CD14-positive monocyte (primary cell): ENCODE results near the gene RAPGEF2. TPM values are rescaled to one million over a fixed set of nuclear protein-coding genes. Genes with fewer than 3 reads are reported as not detected.

Source experiments
- DNase-seq, 3 donors: peaks; one replicate each; pipeline ENCODE4 v3.0.0-alpha.2; 2011 to 2022
- H2AFZ ChIP-seq: 2 replicates; pipeline ENCODE4 v1.6.0; 2012; ENCODE audit warnings: mild to moderate bottlenecking, low read depth, low read length, inconsistent platforms; ENCODE audit not compliant: insufficient read depth, poor library complexity, severe bottlenecking
- H3K27ac ChIP-seq, 2 donors: 1 replicate in 1 of 2; 2 replicates in 1 of 2; pipeline ENCODE4 v1.5.1; 2012 to 2013; ENCODE audit warnings: low read length in 2 of 2, control low read depth in 1 of 2, inconsistent platforms in 1 of 2, low read depth in 1 of 2, mild to moderate bottlenecking in 1 of 2
- H3K27me3 ChIP-seq, 2 donors: one replicate each; pipeline versions ENCODE4 v1.6.0 to v1.6.1; 2011 to 2013; ENCODE audit warnings: low read length in 2 of 2; ENCODE audit not compliant: control insufficient read depth in 2 of 2, insufficient read depth in 2 of 2
- H3K36me3 ChIP-seq, 2 donors: replicated peaks in 1 of 2; 1 replicate in 1 of 2; 2 replicates in 1 of 2; pipeline versions ENCODE4 v1.5.1 to v1.6.1; 2012 to 2013; ENCODE audit warnings: low read length in 2 of 2, control low read depth in 1 of 2, inconsistent platforms in 1 of 2, mild to moderate bottlenecking in 1 of 2; ENCODE audit not compliant: insufficient read depth in 2 of 2, control insufficient read depth in 1 of 2
- H3K4me1 ChIP-seq, 2 donors: 1 replicate in 1 of 2; 2 replicates in 1 of 2; pipeline versions ENCODE4 v1.5.1 to v1.6.1; 2012 to 2013; ENCODE audit warnings: low read length in 2 of 2, control low read depth in 1 of 2, inconsistent platforms in 1 of 2, mild to moderate bottlenecking in 1 of 2, moderate library complexity in 1 of 2; ENCODE audit not compliant: insufficient read depth in 2 of 2, control insufficient read depth in 1 of 2
- H3K4me2 ChIP-seq: replicated peaks from 2 replicates; pipeline ENCODE3; 2012; ENCODE audit warnings: low read length, moderate library complexity, mild to moderate bottlenecking; ENCODE audit not compliant: poor library complexity, severe bottlenecking; ENCODE audit errors: extremely low read depth
- H3K4me3 ChIP-seq, 3 experiments: fragments of 200-600 bp in 1 of 3; sonication (generic) in 1 of 3; replicated peaks in 1 of 3; 1 replicate in 2 of 3; 2 replicates in 1 of 3; pipeline ENCODE4 v1.5.1; 2011 to 2013; ENCODE audit warnings: low read length in 3 of 3, mild to moderate bottlenecking in 3 of 3, control low read depth in 2 of 3, low read depth in 2 of 3, inconsistent platforms in 1 of 3, moderate library complexity in 1 of 3
- H3K79me2 ChIP-seq: 2 replicates; pipeline ENCODE4 v1.6.0; 2012; ENCODE audit warnings: mild to moderate bottlenecking, control low read depth, inconsistent platforms, low read length, moderate library complexity; ENCODE audit not compliant: insufficient read depth
- H3K9ac ChIP-seq: 2 replicates; pipeline ENCODE4 v1.6.0; 2017; ENCODE audit warnings: low read length, mild to moderate bottlenecking; ENCODE audit not compliant: insufficient read depth, poor library complexity, severe bottlenecking
- H3K9me3 ChIP-seq, 2 donors: replicated peaks in 1 of 2; 1 replicate in 1 of 2; 2 replicates in 1 of 2; pipeline versions ENCODE4 v1.5.1 to v1.6.1; 2012 to 2013; ENCODE audit warnings: low read length in 2 of 2, control low read depth in 1 of 2; ENCODE audit not compliant: control insufficient read depth in 1 of 2, insufficient read depth in 1 of 2
- H4K20me1 ChIP-seq: 2 replicates; pipeline ENCODE4 v1.6.0; 2012; ENCODE audit warnings: mild to moderate bottlenecking, low read length, control low read depth, moderate library complexity; ENCODE audit not compliant: insufficient read depth
- H3K27ac Mint-ChIP-seq, 7 donors: one replicate each; pipeline ENCODE4 v1.8.0; 2020; ENCODE audit warnings: mild to moderate bottlenecking in 7 of 7, mixed read lengths in 7 of 7, moderate library complexity in 6 of 7, inconsistent platforms in 2 of 7
- H3K27me3 Mint-ChIP-seq, 3 donors: one replicate each; pipeline ENCODE4 v1.8.0; 2021 to 2022; ENCODE audit warnings: low read depth in 3 of 3, mild to moderate bottlenecking in 3 of 3, mixed read lengths in 3 of 3, moderate library complexity in 3 of 3, inconsistent platforms in 1 of 3
- H3K36me3 Mint-ChIP-seq, 2 donors: one replicate each; pipeline ENCODE4 v1.8.0; 2020; ENCODE audit warnings: mixed read lengths in 2 of 2, inconsistent platforms in 1 of 2, mild to moderate bottlenecking in 1 of 2
- H3K4me1 Mint-ChIP-seq: one replicate; pipeline ENCODE4 v1.8.0; 2020; ENCODE audit warnings: mild to moderate bottlenecking, mixed read lengths
- H3K4me3 Mint-ChIP-seq, 2 donors: one replicate each; pipeline ENCODE4 v1.8.0; 2020; ENCODE audit warnings: mild to moderate bottlenecking in 2 of 2, mixed read lengths in 2 of 2, moderate library complexity in 1 of 2
- H3K9me3 Mint-ChIP-seq, 7 donors: one replicate each; pipeline ENCODE4 v1.8.0; 2020 to 2022; ENCODE audit warnings: mixed read lengths in 7 of 7, mild to moderate bottlenecking in 6 of 7, moderate library complexity in 6 of 7, inconsistent platforms in 2 of 7
- CTCF ChIP-seq: fragments of 200-600 bp; IDR thresholded peaks from one replicate; pipeline ENCODE4 v1.8.0; 2022; ENCODE audit warnings: antibody characterized with exemption, mild to moderate bottlenecking
- WGBS: methylation state at CpG from one replicate; pipeline ENCODE4 v1.1.5; 2013; ENCODE audit warnings: missing lambda C conversion rate; ENCODE audit not compliant: insufficient coverage; 5-methylcytosine and 5-hydroxymethylcytosine counted together
- intact Hi-C, 2 donors: fragments of 100-400 bp; cut with micrococcal nuclease; formaldehyde crosslinking; loops; one replicate each; pipeline versions ENCODE4 v1.15.0 to v1.15.1; 2023
- polyA plus RNA-seq, 3 donors: library from polyadenylated mRNA; depleted of rRNA in 1 of 3; unstranded in 2 of 3; stranded (reverse) in 1 of 3; fragments of 300-500 nt in 2 of 3; fragments of >200 nt in 1 of 3; fragmentation: Illumina TruSeq in 2 of 3; gene quantifications; 1 replicate in 2 of 3; 2 replicates in 1 of 3; pipeline ENCODE4 v1.2.3, GENCODE V29; 2012 to 2021

Gene RAPGEF2
- polyA plus RNA-seq, 3 donors, result 1.5 to 29.8 (median 2.0) TPM

GRCh38 chr4:159319027-159319426 is 216.1 kb downstream of the RAPGEF2 start:
- Mint-ChIP-seq H3K27me3 (no peaks in the 10 kb centered on the region), H3K36me3 (peaks cover 50 to 76% of the 10 kb centered on the region in 2 donors), H3K9me3 (peaks cover 0 to 7% (median 2%) of the 10 kb centered on the region in 7 donors), H3K27ac (peak overlapping the region in 1 of 7 donors; percentile 66), H3K4me1 (no peaks in the 10 kb centered on the region), H3K4me3 (no peak overlapping the region)
- Histone ChIP-seq H3K4me3 (no peak overlapping the region), H3K79me2 (peaks cover 18% of the 10 kb centered on the region), H3K9me3 (peaks cover 0 to 2% of the 10 kb centered on the region in 2 donors), H3K4me1 (no peaks in the 10 kb centered on the region), H2AFZ (no peak overlapping the region), H4K20me1 (no peaks in the 10 kb centered on the region), H3K9ac (no peak overlapping the region), H3K27ac (no peak overlapping the region), H3K27me3 (no peaks in the 10 kb centered on the region), H3K4me2 (no peak overlapping the region), H3K36me3 (peaks cover 54 to 84% of the 10 kb centered on the region in 2 donors)
- no peak for DNase-seq
- intact Hi-C loops, result no loop called here
- TF ChIP-seq CTCF, result no peak
- 100% methylated on average over 2 of the region's 4 CpGs for WGBS

GRCh38 chr4:159326480-159326879 is 223.6 kb downstream of the RAPGEF2 start:
- no peak for DNase-seq
- H3K27ac Mint-ChIP-seq, result peak overlapping the region in 2 of 7 donors; percentile 37 to 57

More at GRCh38 chr4:159326480-159326879, 223.6 kb downstream of the RAPGEF2 start:
- Histone ChIP-seq H3K4me2 (no peak overlapping the region), H3K9ac (no peak overlapping the region), H3K36me3 (peaks cover 60 to 67% of the 10 kb centered on the region in 2 donors), H3K27me3 (no peaks in the 10 kb centered on the region), H3K9me3 (peaks cover 0 to 2% of the 10 kb centered on the region in 2 donors), H2AFZ (no peak overlapping the region), H3K4me1 (no peaks in the 10 kb centered on the region), H3K27ac (peak overlapping the region in 1 of 2 donors; percentile 0), H3K4me3 (no peak overlapping the region), H4K20me1 (peaks cover 3% of the 10 kb centered on the region), H3K79me2 (no peaks in the 10 kb centered on the region)
- no peaks in the 10 kb centered on the region for H3K27me3 Mint-ChIP-seq
- peaks cover 0 to 7% (median 2%) of the 10 kb centered on the region in 7 donors for H3K9me3 Mint-ChIP-seq
- intact Hi-C loops, result no loop called here
- H3K36me3 Mint-ChIP-seq, result peaks cover 53 to 62% of the 10 kb centered on the region in 2 donors
- H3K4me1 Mint-ChIP-seq, result no peaks in the 10 kb centered on the region
- no peak for TF ChIP-seq CTCF
- H3K4me3 Mint-ChIP-seq, result no peak overlapping the region
